ENCODE results near the gene PHC2.

The PHC2 gene

GRCh38 chr1:33329600-33330305 is 101.1 kb downstream of the PHC2 start:
- DNase-seq, result no peak

GRCh38 chr1:33328817-33329216 is 102.1 kb downstream of the PHC2 start:
- no peak for DNase-seq

- DNase-seq, result no peak
Measured at GRCh38 chr1:33327587-33328325, 103.1 kb downstream of the PHC2 start.

GRCh38 chr1:33326785-33327184 is 104.1 kb downstream of the PHC2 start:
- no peak for DNase-seq

- no peak for DNase-seq
Measured at GRCh38 chr1:33324677-33325575, 106.0 kb downstream of the PHC2 start.

- no peak for DNase-seq
Measured at GRCh38 chr1:33323663-33324477, 107.0 kb downstream of the PHC2 start.

- DNase-seq, result peak; percentile 97
Measured at GRCh38 chr1:33322870-33323585, 107.9 kb downstream of the PHC2 start.

- DNase-seq, result no peak
Measured at GRCh38 chr1:33322109-33322508, 108.8 kb downstream of the PHC2 start.

- no peak for DNase-seq
Measured at GRCh38 chr1:33321178-33321577, 109.7 kb downstream of the PHC2 start.

GRCh38 chr1:33320619-33321165 is 110.2 kb downstream of the PHC2 start, which contains the start of gene A3GALT2:
A3GALT2 (minus strand) TSS chr1:33321098; CDS start chr1:33321098, 0 bp downstream.
- no peak for DNase-seq

GRCh38 chr1:33319949-33320618 is 110.8 kb downstream of the PHC2 start:
- no peak for DNase-seq

- DNase-seq, result no peak
Measured at GRCh38 chr1:33319186-33319948, 111.5 kb downstream of the PHC2 start.

- DNase-seq, result no peak
Measured at GRCh38 chr1:33317946-33318345, 112.9 kb downstream of the PHC2 start.

GRCh38 chr1:33317354-33317753 is 113.5 kb downstream of the PHC2 start:
- DNase-seq, result no peak

- no peak for DNase-seq
Measured at GRCh38 chr1:33316601-33317000, 114.3 kb downstream of the PHC2 start.

- peak; percentile 96 for DNase-seq
Measured at GRCh38 chr1:33314416-33314815, 116.5 kb downstream of the PHC2 start.

GRCh38 chr1:33312413-33312749 is 118.5 kb downstream of the PHC2 start:
- DNase-seq, result no peak

- no peak for DNase-seq
Measured at GRCh38 chr1:33311706-33312412, 119.0 kb downstream of the PHC2 start.

GRCh38 chr1:33310702-33311101 is 120.2 kb downstream of the PHC2 start:
- DNase-seq, result no peak

Measured in NCI-H526 treated with DMSO at 0.1 percent for 48 hours (cell line).